GM18907 (cell line): ENCODE measurements around the gene ARL4D.
A peak's percentile ranks its signal among the peaks of the same experiment; 100 is the strongest.
"Not testable (repeated sequence)": the region's sequence is repeated elsewhere in the genome, so short reads cannot be mapped to it uniquely, and the experiment has no call there.

Experiments
- ATAC-seq: cut with Tn5 transposase; IDR thresholded peaks from one replicate; pipeline ENCODE4 v1.9.1; 2021; ENCODE audit warnings: mild to moderate bottlenecking, moderate library complexity; ENCODE audit not compliant: unreplicated experiment

The ARL4D gene

DNA sequence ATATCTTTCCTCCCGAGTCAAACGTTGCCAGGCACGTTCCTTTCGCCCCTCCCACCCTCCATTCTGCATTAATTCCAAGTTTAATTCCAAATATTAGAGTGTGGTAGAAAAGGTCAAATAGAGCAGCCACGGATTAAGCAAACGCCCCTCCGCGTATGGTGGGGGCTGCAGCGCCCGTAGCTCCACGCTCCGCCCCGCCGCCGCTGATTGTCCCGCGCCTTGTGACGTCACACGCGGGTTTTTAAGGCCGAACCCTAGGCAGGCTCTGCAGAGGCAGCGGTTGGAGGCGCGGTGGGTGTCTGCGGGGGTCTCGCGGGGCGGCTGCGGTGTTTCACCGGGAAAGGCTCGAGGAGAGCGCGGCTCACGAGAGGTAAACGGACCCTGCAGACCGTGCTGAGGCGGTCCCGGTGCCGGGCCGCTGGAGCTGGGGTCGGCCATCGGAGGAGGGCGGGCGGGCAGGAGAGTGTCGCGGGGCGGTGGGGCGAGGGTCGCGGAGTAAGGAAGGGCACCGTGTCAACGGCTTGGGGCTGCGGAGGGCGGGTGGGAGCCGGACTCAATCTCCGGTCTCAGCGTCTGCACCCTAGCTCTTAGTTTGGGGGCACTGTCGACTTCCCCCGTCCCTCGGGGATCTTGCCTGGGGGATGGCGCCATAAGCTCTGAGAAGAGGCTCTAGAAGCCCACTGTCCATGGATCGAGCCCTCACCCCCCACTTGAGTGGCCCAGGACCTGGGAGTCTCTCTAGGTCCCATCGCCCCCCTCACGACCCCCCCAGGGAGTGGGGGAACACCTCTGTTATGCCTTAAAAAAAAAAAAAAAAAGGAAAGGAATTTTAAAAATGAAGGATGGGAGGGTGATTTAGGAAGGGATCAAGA lies at the start of gene ARL4D:
TSS of gene ARL4D (plus strand) at position 270 of the 872 bp plus-strand sequence. CDS start 740 bp downstream, outside the sequence.
- ATAC-seq: peak; percentile 52

DNA sequence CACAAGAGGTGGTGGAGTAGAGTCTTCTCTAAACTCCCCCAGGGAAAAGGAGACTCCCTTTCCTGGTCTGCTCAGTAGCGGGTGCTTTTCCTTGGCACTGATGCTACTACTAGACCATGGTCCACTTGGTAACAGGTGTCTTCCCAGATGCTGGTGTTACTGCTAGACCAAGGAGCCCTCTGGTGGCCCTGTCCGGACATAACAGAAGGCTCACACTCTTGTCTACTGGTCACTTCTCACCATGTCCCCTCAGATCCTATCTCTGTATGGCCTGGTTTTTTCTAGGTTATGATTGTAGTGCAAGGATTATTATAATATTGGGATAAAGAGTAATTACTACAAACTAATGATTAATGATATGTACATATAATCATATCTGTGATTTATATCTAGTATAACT lies 49.7 kb upstream of the ARL4D start:
- no peak for ATAC-seq

- no peak for ATAC-seq
Measured at GRCh38 chr17:43350888-43351361, 47.9 kb upstream of the ARL4D start.

DNA sequence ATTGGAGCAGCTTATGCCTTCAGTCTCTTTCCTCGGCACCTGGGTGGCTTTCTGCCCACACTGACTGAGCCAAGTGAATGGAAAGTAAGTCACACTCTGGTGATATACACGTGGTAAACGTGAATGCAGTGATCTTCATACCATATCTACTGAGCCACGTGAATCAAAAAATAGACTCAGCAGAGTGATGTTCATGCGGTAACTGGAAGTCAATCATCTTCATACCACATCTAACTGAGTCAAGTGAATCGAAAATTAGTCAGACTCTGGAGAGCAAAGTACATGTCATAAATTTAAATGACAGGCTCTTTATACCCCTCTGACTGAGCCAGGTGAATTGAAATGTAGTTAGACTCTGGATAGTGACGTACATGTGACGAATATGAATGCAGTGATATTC lies 47.1 kb upstream of the ARL4D start:
- ATAC-seq: no peak

DNA sequence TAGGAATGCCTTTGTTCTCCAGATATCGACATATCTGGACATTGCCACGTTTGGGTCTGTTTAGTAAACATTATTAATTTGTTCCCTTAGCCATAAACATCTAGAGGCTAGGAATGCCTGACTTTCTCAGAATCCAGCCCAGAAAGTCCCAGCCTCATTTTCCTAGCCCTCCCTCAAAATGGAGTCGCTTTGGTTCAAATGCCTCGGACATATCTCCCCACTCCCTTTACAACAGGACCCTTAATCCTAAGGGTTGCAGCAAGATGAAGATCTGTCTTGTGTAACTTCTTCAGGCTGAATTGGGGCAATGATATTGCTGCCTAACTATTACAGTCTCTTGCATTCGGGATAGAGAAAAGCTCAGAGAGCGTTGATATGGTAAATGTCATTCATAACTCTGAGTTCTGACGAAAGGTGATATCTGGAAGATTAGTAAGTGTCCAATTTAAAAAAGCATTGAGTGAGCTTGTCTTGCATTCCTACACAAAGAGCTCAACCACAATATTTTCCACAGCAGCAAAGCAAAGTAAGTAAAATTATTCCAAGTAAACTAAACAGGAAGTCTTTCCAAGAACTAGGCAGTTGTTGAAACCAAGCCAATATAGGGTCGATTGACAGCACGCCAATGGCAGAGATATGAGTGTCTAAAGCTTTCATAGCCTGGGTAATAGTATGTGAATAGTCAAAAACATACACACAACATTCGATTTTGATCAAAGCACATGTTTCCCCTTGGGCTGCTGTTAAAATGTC lies 46.0 kb upstream of the ARL4D start:
- no peak for ATAC-seq

- no peak for ATAC-seq
Measured at GRCh38 chr17:43353393-43353792, 45.4 kb upstream of the ARL4D start.

- no peak for ATAC-seq
Measured at GRCh38 chr17:43354371-43354770, 44.4 kb upstream of the ARL4D start.

- no peak for ATAC-seq
Measured at GRCh38 chr17:43356450-43356849, 42.3 kb upstream of the ARL4D start.

DNA sequence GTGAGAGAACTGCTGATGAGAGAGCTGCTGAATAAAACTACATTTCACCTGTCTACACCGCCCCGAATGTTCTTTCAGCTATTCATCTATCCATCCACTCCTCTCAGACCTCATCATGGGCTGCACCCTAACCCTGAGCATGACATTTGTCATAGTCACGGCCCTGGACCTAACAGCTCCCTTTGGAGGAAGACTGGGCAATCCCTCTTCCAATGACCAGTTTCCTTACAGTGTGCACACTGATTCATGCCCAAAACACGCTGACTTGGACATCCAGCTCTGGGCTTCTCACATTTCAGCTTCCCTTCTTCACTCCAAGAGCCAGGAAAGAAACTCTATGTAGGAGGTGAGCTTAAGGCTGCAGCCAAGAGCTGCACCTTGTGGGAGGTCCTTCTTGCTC lies 41.8 kb upstream of the ARL4D start:
- no peak for ATAC-seq

DNA sequence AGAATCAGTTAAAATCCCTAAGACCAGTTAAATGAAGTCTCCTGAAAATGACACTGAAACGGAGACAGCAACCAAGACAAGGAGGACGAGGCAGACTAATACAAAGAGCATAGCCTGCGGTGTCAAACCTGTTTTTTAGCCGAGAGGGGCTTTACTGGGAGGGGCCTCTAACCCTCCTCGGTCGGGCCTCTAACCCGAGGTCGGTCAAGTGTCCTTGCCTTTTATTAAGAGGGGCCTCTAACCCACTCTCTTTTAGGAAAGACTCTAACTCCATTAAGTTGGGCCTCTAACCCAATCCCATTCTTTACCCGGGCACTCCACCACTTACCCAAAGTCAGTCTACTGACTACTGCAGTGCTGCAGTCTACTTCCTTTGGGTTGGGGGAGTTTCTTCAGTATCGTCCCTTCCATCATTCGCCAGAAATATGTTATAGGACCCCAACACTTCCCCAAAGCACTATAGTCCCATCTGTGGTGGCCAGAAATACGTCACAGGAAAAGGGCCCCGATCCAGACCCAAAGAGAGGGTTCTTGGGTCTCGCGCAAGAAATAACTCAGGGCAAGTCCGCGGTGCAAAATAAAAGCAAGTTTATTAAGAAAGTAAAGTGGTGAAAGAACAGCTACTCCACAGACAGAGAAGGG lies 39.2 kb upstream of the ARL4D start:
- no peak for ATAC-seq

DNA sequence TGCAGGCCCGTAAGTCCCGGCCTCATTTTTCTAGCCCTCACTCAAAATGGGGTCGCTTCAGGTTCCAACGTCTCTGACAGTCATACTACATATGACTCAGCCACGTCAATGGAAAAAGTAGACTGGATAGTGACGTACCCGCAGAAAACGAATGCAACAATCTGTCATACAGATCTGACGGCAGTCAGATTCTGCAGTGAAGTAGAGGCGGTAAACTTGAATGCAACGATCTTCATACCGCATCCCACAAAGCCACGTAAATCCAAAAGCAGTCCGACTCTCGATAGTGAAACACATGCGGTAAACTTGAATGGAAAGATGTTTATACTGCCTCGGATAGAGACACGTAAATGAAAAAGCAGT lies 38.4 kb upstream of the ARL4D start:
- ATAC-seq: peak; percentile 24

- peak; percentile 78 for ATAC-seq
Measured at GRCh38 chr17:43360739-43361505, 37.9 kb upstream of the ARL4D start.

DNA sequence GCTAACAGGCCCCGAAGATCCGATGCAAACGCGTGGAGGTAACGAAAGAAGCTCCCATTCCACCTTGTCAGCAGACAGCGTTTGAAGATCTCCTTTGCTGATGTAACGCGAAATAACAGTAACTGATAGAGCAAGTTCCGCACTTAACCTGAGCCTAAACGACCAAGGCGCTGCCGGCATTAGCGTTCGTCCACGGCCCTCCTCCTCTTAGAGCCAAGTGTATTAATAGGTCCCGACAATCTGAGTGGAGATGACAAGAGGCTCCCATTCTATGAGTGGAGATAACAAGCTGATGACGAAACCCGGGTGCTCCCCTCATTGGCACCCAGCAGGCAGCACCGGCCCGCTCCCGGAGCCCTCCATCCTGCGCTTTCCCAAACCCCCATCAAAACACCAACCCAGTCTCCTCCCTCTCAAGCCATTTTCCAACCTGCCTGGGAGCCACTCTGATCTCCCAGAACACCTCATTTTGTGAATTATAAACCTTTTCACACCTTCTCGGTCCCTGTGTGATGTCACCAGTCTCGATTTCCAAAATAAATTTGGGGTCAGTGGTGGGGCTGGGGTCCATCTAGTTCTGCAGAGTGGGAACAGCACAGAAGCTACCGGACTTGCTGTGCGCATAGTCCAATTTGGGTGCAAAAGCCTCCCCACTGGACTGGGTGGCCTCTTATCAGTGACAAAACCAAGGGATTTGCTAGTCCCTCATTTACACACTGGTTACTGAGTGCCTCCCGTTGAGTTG lies 35.4 kb upstream of the ARL4D start:
- no peak for ATAC-seq

- ATAC-seq: no peak
Measured at GRCh38 chr17:43363926-43364285, 34.9 kb upstream of the ARL4D start.

- ATAC-seq: no peak
Measured at GRCh38 chr17:43365356-43365755, 33.4 kb upstream of the ARL4D start.

DNA sequence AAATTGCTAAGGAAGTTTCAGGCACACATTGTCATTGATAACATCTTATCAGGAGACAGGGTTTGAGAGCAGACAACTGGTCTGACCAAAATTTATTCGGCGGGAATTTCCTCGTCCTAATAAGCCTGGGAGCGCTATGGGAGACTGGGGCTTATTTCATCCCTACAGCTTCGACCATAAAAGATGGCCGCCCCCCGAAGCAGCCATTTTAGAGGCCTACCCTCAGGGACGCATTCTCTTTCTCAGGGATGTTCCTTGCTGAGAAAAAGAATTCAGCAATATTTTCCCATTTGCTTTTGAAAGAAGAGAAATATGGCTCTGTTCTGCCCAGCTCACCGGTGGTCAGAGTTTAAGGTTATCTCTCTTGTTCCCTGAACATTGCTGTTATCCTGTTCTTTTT lies 32.9 kb upstream of the ARL4D start:
- not testable (repeated sequence) for ATAC-seq

DNA sequence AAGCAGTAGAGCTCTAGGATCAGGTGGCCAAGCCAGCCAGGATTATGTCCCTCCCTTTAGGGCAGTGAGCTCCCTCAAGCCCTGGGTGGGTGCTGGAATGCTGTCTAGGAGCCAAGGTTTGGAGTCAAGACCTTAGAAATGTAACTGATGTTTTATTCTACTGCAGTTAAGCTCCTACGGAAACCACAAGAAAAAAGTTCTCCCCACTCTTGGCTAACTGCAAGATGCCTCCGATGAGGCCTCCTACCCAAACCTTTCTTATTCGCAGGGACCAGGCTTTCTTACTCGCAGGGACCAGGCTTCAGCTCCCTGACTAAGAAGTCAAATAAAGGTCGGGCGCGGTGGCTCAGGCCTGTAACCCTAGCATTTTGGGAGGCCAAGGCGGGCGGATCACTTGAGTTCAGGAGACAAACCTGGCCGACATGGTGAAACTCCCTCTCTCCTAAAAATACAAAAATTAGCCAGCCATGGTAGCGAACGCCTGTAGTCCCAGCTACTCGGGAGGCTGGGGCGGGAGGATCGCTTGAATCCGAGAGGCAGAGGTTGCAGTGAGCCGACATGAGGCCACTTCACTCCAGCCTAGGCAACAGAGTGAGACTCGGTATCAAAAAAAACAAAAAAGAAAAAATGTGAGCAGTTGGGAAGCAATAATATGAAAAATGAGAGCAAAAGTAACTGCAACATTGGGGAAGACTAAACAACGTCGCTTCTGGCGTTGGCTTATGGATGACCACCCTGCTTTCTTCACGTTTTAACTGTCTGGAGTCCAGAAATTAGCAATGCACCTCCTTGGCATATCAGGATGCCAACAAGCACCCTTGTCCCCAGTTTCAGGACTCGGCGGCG lies 31.7 kb upstream of the ARL4D start:
- peak; percentile 8 for ATAC-seq

DNA sequence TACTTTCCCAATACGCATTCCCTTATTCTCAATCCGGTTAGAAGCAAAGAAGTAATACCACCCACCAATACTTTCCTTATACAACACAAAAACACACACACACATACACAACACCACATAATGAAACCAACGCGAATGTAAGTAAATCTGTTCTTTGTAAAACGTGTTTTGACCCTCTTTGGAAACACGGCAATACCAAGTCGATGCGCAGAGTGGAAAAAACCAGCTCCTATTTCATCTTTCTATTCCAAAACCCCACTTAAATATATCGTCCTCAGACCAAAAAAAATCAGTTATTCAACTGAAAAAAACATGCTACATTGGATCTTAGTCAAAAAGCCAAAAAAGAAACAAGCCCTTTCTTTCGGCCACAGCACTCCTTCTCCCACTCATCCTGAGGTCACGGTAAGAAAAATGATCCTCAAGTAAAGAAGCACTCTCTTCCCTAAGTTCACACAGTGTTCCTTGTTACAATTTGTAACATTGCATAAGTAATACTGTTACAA lies 31.0 kb upstream of the ARL4D start:
- peak; percentile 47 for ATAC-seq
